Trophoblast cell (in vitro differentiated cells and primary cell): ENCODE measurements around the gene MAP2K3.
A peak's percentile ranks its signal among the peaks of the same experiment; 100 is the strongest.

Experiments used
- DNase-seq, 2 donors: peaks; one replicate each; pipeline ENCODE4 v3.0.0-alpha.2; 2016
- H2AFZ ChIP-seq: 2 replicates; pipeline ENCODE4 v1.6.1; 2013; ENCODE audit warnings: low read length, moderate library complexity, mild to moderate bottlenecking; ENCODE audit not compliant: insufficient read depth, poor library complexity
- H2AK5ac ChIP-seq: 2 replicates; pipeline ENCODE4 v1.6.1; 2013; ENCODE audit warnings: mild to moderate bottlenecking, low read length
- H2BK120ac ChIP-seq: 2 replicates; pipeline ENCODE4 v1.6.1; 2013; ENCODE audit warnings: low read length, mild to moderate bottlenecking, moderate library complexity; ENCODE audit not compliant: insufficient read depth, poor library complexity
- H2BK12ac ChIP-seq: 2 replicates; pipeline ENCODE4 v1.6.1; 2013; ENCODE audit warnings: mild to moderate bottlenecking, low read length, moderate library complexity
- H2BK5ac ChIP-seq: 2 replicates; pipeline ENCODE4 v1.6.1; 2013; ENCODE audit warnings: low read length, low read depth, moderate library complexity, mild to moderate bottlenecking; ENCODE audit not compliant: poor library complexity
- H3K14ac ChIP-seq: 2 replicates; pipeline ENCODE4 v1.6.1; 2013; ENCODE audit warnings: mild to moderate bottlenecking, low read length
- H3K18ac ChIP-seq: 2 replicates; pipeline ENCODE4 v1.6.1; 2013; ENCODE audit warnings: mild to moderate bottlenecking, low read length
- H3K23ac ChIP-seq: 2 replicates; pipeline ENCODE4 v1.6.1; 2013; ENCODE audit warnings: low read length
- H3K27ac ChIP-seq: 2 replicates; pipeline ENCODE4 v1.5.1; 2013; ENCODE audit warnings: low read depth, mild to moderate bottlenecking, inconsistent platforms, low read length, moderate library complexity
- H3K27me3 ChIP-seq: 2 replicates; pipeline ENCODE4 v1.6.1; 2013; ENCODE audit warnings: inconsistent platforms, mild to moderate bottlenecking, low read length, moderate library complexity; ENCODE audit not compliant: insufficient read depth
- H3K36me3 ChIP-seq, 2 experiments: 1 replicate in 1 of 2; 2 replicates in 1 of 2; pipeline ENCODE4 v1.6.1; 2013; ENCODE audit warnings: low read length in 2 of 2, mild to moderate bottlenecking in 2 of 2, moderate library complexity in 1 of 2; ENCODE audit not compliant: insufficient read depth in 2 of 2, control insufficient read depth in 1 of 2
- H3K4ac ChIP-seq: 2 replicates; pipeline ENCODE4 v1.6.1; 2013; ENCODE audit warnings: low read depth, mild to moderate bottlenecking, low read length, moderate library complexity
- H3K4me1 ChIP-seq, 2 experiments: 1 replicate in 1 of 2; 2 replicates in 1 of 2; pipeline ENCODE4 v1.6.1; 2013; ENCODE audit warnings: low read length in 2 of 2, mild to moderate bottlenecking in 2 of 2, moderate library complexity in 1 of 2; ENCODE audit not compliant: insufficient read depth in 2 of 2, control insufficient read depth in 1 of 2
- H3K4me2 ChIP-seq: 2 replicates; pipeline ENCODE4 v1.6.1; 2013; ENCODE audit warnings: inconsistent platforms, mild to moderate bottlenecking, low read length, moderate library complexity
- H3K4me3 ChIP-seq: 2 replicates; pipeline ENCODE4 v1.5.1; 2013; ENCODE audit warnings: mild to moderate bottlenecking, low read depth, low read length, inconsistent platforms
- H3K79me1 ChIP-seq: one replicate; pipeline ENCODE4 v1.6.1; 2013; ENCODE audit warnings: low read length
- H3K79me2 ChIP-seq: 2 replicates; pipeline ENCODE4 v1.6.1; 2013; ENCODE audit warnings: low read length, mild to moderate bottlenecking; ENCODE audit not compliant: control insufficient read depth, insufficient read depth, poor library complexity
- H3K9ac ChIP-seq: 2 replicates; pipeline ENCODE4 v1.6.1; 2013; ENCODE audit warnings: mild to moderate bottlenecking, low read length
- H3K9me3 ChIP-seq: 2 replicates; pipeline ENCODE4 v1.6.1; 2013; ENCODE audit warnings: low read depth, mild to moderate bottlenecking, control low read depth, inconsistent platforms, low read length; ENCODE audit not compliant: insufficient read depth
- H4K12ac ChIP-seq: 2 replicates; pipeline ENCODE4 v1.6.1; 2013; ENCODE audit warnings: low read depth, mild to moderate bottlenecking, low read length, moderate library complexity
- H4K8ac ChIP-seq: 2 replicates; pipeline ENCODE4 v1.6.1; 2013; ENCODE audit warnings: low read depth, mild to moderate bottlenecking, low read length, moderate library complexity
- H4K91ac ChIP-seq: one replicate; pipeline ENCODE4 v1.6.1; 2013; ENCODE audit warnings: low read depth, mild to moderate bottlenecking, low read length, moderate library complexity
- WGBS: extraction: QIAGEN DNeasy Blood & Tissue Kit; methylation state at CpG from one replicate; pipeline ENCODE4 v1.1.7; 2013; ENCODE audit warnings: missing lambda C conversion rate; ENCODE audit not compliant: insufficient read length, insufficient coverage; ENCODE audit errors: extremely low coverage; 5-methylcytosine and 5-hydroxymethylcytosine counted together

MAP2K3 gene

GRCh38 chr17:21271454-21272183 is 12.9 kb upstream of the MAP2K3 start:
- H3K4ac ChIP-seq: no peak overlapping the region
- H3K27me3 ChIP-seq: no peaks in the 10 kb centered on the region
- no peak overlapping the region for H4K8ac ChIP-seq
- H3K18ac ChIP-seq: no peak overlapping the region
- no peak overlapping the region for H3K14ac ChIP-seq
- H2BK120ac ChIP-seq: no peak overlapping the region
- H3K79me1 ChIP-seq: peaks cover 4% of the 10 kb centered on the region
- H3K9ac ChIP-seq: no peak overlapping the region
- no peaks in the 10 kb centered on the region for H3K36me3 ChIP-seq
- no peak overlapping the region for H2AFZ ChIP-seq
- H3K4me2 ChIP-seq: no peak overlapping the region
- H3K4me1 ChIP-seq: peaks cover 7 to 9% of the 10 kb centered on the region in 2 experiments
- H3K4me3 ChIP-seq: no peak overlapping the region
- no peak overlapping the region for H3K23ac ChIP-seq
- H2BK12ac ChIP-seq: no peak overlapping the region
- no peak overlapping the region for H4K12ac ChIP-seq
- no peak overlapping the region for H2BK5ac ChIP-seq
- H2AK5ac ChIP-seq: no peak overlapping the region
- no peak overlapping the region for H4K91ac ChIP-seq
- H3K27ac ChIP-seq: no peak overlapping the region
- DNase-seq: no peak
- no CpG with 5 or more reads among the region's 10 CpGs for WGBS
- no peaks in the 10 kb centered on the region for H3K9me3 ChIP-seq
- peaks cover 3% of the 10 kb centered on the region for H3K79me2 ChIP-seq

DNA sequence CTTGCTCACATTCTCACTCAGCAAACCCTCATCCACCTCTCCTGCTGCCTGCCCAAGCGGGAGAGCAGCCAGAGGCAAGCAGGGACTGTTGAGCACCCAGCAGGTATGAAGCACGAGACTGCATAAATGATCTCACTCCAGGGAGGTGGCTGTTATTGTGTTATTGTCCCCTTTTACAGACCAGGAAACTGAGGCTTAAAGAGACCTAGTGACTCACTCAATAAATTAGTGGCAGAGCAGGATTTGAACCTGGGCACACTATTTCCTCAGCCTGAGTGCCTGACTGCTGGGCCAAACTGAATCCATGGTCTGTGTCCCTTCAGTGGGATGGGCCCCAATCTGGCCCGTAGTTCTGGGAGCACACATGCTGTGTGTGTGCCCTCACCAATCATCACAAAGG is 12.3 kb upstream of the MAP2K3 start:
- H3K4ac ChIP-seq: no peak overlapping the region
- H3K9me3 ChIP-seq: no peaks in the 10 kb centered on the region
- no peak overlapping the region for H2BK120ac ChIP-seq
- H3K4me3 ChIP-seq: no peak overlapping the region
- H2AK5ac ChIP-seq: no peak overlapping the region
- no peak overlapping the region for H3K4me2 ChIP-seq
- H4K12ac ChIP-seq: no peak overlapping the region
- H3K23ac ChIP-seq: no peak overlapping the region
- no peak overlapping the region for H3K18ac ChIP-seq
- DNase-seq: no peak
- H2BK12ac ChIP-seq: no peak overlapping the region
- WGBS: no CpG with 5 or more reads among the region's 3 CpGs
- no peak overlapping the region for H3K14ac ChIP-seq
- H2BK5ac ChIP-seq: no peak overlapping the region
- H3K27ac ChIP-seq: no peak overlapping the region
- H3K4me1 ChIP-seq: peaks cover 7 to 9% of the 10 kb centered on the region in 2 experiments
- peaks cover 3% of the 10 kb centered on the region for H3K79me2 ChIP-seq
- H3K36me3 ChIP-seq: no peaks in the 10 kb centered on the region
- no peak overlapping the region for H3K9ac ChIP-seq
- H3K79me1 ChIP-seq: peaks cover 4% of the 10 kb centered on the region
- no peak overlapping the region for H4K91ac ChIP-seq
- H2AFZ ChIP-seq: no peak overlapping the region
- no peaks in the 10 kb centered on the region for H3K27me3 ChIP-seq
- H4K8ac ChIP-seq: no peak overlapping the region

GRCh38 chr17:21272881-21273792 is 11.4 kb upstream of the MAP2K3 start:
- no peak overlapping the region for H4K12ac ChIP-seq
- H3K4me2 ChIP-seq: no peak overlapping the region
- no peaks in the 10 kb centered on the region for H3K9me3 ChIP-seq
- DNase-seq: no peak
- H3K4ac ChIP-seq: no peak overlapping the region
- peaks cover 3% of the 10 kb centered on the region for H3K79me2 ChIP-seq
- no peak overlapping the region for H3K9ac ChIP-seq
- no peak overlapping the region for H3K27ac ChIP-seq
- H4K91ac ChIP-seq: no peak overlapping the region
- no peak overlapping the region for H2BK5ac ChIP-seq
- no peak overlapping the region for H4K8ac ChIP-seq
- no peak overlapping the region for H3K18ac ChIP-seq
- H2AFZ ChIP-seq: no peak overlapping the region
- no peak overlapping the region for H3K14ac ChIP-seq
- no peak overlapping the region for H3K23ac ChIP-seq
- peaks cover 7 to 8% of the 10 kb centered on the region in 2 experiments for H3K4me1 ChIP-seq
- H3K36me3 ChIP-seq: no peaks in the 10 kb centered on the region
- H3K79me1 ChIP-seq: peaks cover 4% of the 10 kb centered on the region
- no peak overlapping the region for H3K4me3 ChIP-seq
- H2BK120ac ChIP-seq: no peak overlapping the region
- no peak overlapping the region for H2BK12ac ChIP-seq
- H2AK5ac ChIP-seq: no peak overlapping the region
- no CpG with 5 or more reads among the region's 14 CpGs for WGBS
- no peaks in the 10 kb centered on the region for H3K27me3 ChIP-seq

GRCh38 chr17:21275047-21275578 is 9.4 kb upstream of the MAP2K3 start:
- H2AK5ac ChIP-seq: no peak overlapping the region
- no CpG with 5 or more reads among the region's 20 CpGs for WGBS
- peak overlapping the region; percentile 71 for H3K4me2 ChIP-seq
- peak overlapping the region; percentile 1 for H3K9ac ChIP-seq
- peak overlapping the region; percentile 93 for H2AFZ ChIP-seq
- no peaks in the 10 kb centered on the region for H3K27me3 ChIP-seq
- peak overlapping the region; percentile 63 for H4K91ac ChIP-seq
- peak overlapping the region; percentile 89 for H3K18ac ChIP-seq
- peak overlapping the region; percentile 61 for H4K12ac ChIP-seq
- H3K79me1 ChIP-seq: peaks cover 4% of the 10 kb centered on the region
- H2BK12ac ChIP-seq: no peak overlapping the region
- H3K9me3 ChIP-seq: no peaks in the 10 kb centered on the region
- peak overlapping the region; percentile 98 for H4K8ac ChIP-seq
- H3K36me3 ChIP-seq: no peaks in the 10 kb centered on the region
- H3K4me3 ChIP-seq: peak overlapping the region; percentile 74
- peak overlapping the region; percentile 85 for H3K14ac ChIP-seq
- peaks cover 5% of the 10 kb centered on the region in 2 experiments for H3K4me1 ChIP-seq
- no peak overlapping the region for H2BK5ac ChIP-seq
- H3K23ac ChIP-seq: no peak overlapping the region
- no peak overlapping the region for H3K4ac ChIP-seq
- peak overlapping the region; percentile 48 for H2BK120ac ChIP-seq
- no peak overlapping the region for H3K27ac ChIP-seq
- no peak for DNase-seq
- H3K79me2 ChIP-seq: peaks cover 3% of the 10 kb centered on the region
